Thyroid gland (tissue), 4 donors: Measurements from ENCODE around the gene PSME4.

Experiments used
- POLR2A ChIP-seq, 2 donors: fragments of 450-650 bp; IDR thresholded peaks; one replicate each; pipeline ENCODE4 v1.6.1; 2017; ENCODE audit warnings: antibody characterized with exemption in 2 of 2, mild to moderate bottlenecking in 2 of 2, moderate library complexity in 1 of 2
- TF ChIP-seq, protein P1 (sequence below), 6 experiments: fragments of 200-600 bp in 3 of 6; fragments of 450-650 bp in 3 of 6; sonication (generic) in 3 of 6; IDR thresholded peaks; one replicate each; pipeline ENCODE4 v1.5.1; 2016 to 2019; ENCODE audit warnings: antibody characterized with exemption in 6 of 6, mild to moderate bottlenecking in 2 of 6, inconsistent platforms in 1 of 6, moderate library complexity in 1 of 6

DNA sequence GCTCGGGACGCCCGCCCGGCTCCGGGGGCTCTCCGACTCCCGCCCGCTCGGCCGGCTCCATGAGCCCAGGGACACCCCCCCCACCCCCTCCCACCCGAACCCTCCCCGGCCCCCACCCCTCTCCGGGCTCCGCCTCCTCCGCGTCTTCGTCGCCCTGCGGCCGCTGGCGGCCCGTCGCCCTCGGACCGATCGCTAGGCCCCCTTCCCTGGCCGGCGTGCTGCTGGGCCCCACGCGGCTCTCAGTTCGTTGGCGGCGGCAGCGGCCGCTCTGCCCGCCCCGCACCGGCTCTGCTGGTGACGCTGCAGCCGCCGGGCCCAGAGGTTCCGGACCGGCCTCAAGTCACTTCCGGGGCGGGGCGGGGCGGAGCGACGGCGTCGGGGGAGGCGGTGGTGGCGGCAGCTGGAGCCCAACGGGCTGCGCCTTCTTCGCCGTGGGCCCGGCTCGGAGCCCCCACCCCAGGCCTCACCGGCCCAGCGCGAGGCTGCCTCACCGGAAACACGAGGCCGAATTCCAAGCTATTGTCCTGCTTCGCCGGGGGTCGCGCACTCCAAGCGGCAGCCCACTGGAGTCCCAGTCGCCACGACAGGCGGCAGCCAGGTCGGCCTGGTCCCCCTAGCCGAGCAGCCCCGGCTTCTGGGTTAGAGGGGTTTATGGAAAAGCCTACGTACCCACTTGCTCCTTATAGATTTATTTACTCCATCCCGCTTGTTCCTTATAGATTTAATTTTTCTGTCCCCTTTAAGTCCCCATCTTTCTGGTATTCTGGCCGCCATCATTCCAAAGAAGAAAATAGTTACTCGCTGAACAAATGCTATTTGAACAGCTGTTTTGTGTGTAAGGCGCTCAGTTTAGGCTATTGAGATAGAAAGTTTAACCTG lies at the start of gene PSME4:
- TF ChIP-seq, protein P1, sequence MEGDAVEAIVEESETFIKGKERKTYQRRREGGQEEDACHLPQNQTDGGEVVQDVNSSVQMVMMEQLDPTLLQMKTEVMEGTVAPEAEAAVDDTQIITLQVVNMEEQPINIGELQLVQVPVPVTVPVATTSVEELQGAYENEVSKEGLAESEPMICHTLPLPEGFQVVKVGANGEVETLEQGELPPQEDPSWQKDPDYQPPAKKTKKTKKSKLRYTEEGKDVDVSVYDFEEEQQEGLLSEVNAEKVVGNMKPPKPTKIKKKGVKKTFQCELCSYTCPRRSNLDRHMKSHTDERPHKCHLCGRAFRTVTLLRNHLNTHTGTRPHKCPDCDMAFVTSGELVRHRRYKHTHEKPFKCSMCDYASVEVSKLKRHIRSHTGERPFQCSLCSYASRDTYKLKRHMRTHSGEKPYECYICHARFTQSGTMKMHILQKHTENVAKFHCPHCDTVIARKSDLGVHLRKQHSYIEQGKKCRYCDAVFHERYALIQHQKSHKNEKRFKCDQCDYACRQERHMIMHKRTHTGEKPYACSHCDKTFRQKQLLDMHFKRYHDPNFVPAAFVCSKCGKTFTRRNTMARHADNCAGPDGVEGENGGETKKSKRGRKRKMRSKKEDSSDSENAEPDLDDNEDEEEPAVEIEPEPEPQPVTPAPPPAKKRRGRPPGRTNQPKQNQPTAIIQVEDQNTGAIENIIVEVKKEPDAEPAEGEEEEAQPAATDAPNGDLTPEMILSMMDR (IDR thresholded peaks at IDR 0.05) = no peak
- TF ChIP-seq POLR2A (IDR thresholded peaks at IDR 0.05) = peak; percentile 96 to 99
